WERI-Rb-1 (cell line): Measurements from ENCODE around the gene VWA5B1.

Experiments
- DNase-seq: peaks from one replicate; pipeline ENCODE4 v3.0.0-alpha.2; 2020
- H3K27ac ChIP-seq: fragments of 250-450 bp; sonication (Bioruptor Pico); 2 replicates; pipeline ENCODE4 v1.5.1; 2020; ENCODE audit warnings: mild to moderate bottlenecking, moderate library complexity
- H3K27me3 ChIP-seq: fragments of 250-450 bp; sonication (Bioruptor Pico); 2 replicates; pipeline ENCODE4 v1.5.1; 2021; ENCODE audit warnings: mild to moderate bottlenecking, low read depth, moderate library complexity; ENCODE audit not compliant: insufficient read depth, severe bottlenecking
- H3K36me3 ChIP-seq: fragments of 250-450 bp; sonication (Bioruptor Pico); 2 replicates; pipeline ENCODE4 v1.5.1; 2020; ENCODE audit warnings: mild to moderate bottlenecking, moderate library complexity
- H3K4me3 ChIP-seq: 2 replicates; pipeline ENCODE4 v1.5.1; 2011; ENCODE audit warnings: low read depth, mild to moderate bottlenecking, control low read depth, low read length
- H3K9me3 ChIP-seq: fragments of 250-450 bp; sonication (Bioruptor Pico); 2 replicates; pipeline ENCODE4 v1.5.1; 2021; ENCODE audit warnings: mild to moderate bottlenecking, moderate library complexity; ENCODE audit not compliant: severe bottlenecking
- CTCF ChIP-seq: IDR thresholded peaks from 2 replicates; pipeline ENCODE4 v1.5.1; 2011; ENCODE audit warnings: low read depth, mild to moderate bottlenecking, control low read depth, inconsistent platforms, low read length

The VWA5B1 gene

DNA sequence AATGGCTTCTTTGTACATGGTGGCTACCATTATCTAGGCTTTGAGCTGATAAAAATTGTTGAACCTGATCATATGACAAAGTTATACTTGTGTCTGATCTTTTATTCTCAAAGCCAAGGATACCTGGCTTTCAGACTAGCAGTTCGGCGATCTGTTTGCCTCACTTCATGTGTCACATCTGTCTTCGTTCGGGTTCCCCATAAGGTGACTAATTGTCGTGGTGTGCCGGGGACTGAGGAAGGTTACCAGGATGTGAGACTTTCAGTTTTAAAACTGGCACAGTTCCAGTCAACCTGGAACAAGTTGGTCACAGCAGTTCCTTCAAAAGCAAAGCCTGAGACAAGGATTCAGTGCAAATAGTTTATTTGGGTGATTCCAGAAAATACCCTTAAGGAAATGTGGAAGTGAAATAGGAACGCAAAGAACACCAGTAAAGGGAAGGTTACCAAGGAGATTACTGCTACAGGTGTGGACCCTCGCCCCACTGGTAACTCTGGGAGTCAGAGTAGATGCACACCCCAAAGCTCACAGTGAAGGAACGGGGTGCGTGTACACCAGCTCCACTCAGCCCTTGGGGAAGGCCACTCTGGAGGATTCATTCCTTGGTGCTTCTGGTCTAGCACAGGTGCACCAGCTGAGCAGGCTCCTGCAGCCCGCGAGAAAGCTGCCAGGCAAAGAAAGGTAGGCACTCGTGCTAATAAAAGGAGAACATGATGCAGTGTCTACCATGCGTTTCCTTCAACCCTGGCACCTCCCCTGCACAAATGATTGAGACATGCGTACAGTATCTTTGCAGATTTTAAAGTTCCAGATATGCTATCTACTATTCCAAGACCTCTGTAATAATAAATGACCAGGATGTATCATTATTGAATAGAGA is 69.0 kb downstream of the VWA5B1 start:
- Histone ChIP-seq H3K27me3 (no peaks in the 10 kb centered on the region), H3K27ac (no peak overlapping the region), H3K4me3 (no peak overlapping the region), H3K36me3 (no peaks in the 10 kb centered on the region), H3K9me3 (no peaks in the 10 kb centered on the region)
- no peak for DNase-seq
- TF ChIP-seq CTCF = no peak

GRCh38 chr1:20361401-20361800 is 70.7 kb downstream of the VWA5B1 start:
- H3K27me3 ChIP-seq = peaks cover 13% of the 10 kb centered on the region
- H3K27ac ChIP-seq = no peak overlapping the region
- H3K9me3 ChIP-seq = no peaks in the 10 kb centered on the region
- no peak for TF ChIP-seq CTCF
- no peak overlapping the region for H3K4me3 ChIP-seq
- no peaks in the 10 kb centered on the region for H3K36me3 ChIP-seq
- DNase-seq = no peak

DNA sequence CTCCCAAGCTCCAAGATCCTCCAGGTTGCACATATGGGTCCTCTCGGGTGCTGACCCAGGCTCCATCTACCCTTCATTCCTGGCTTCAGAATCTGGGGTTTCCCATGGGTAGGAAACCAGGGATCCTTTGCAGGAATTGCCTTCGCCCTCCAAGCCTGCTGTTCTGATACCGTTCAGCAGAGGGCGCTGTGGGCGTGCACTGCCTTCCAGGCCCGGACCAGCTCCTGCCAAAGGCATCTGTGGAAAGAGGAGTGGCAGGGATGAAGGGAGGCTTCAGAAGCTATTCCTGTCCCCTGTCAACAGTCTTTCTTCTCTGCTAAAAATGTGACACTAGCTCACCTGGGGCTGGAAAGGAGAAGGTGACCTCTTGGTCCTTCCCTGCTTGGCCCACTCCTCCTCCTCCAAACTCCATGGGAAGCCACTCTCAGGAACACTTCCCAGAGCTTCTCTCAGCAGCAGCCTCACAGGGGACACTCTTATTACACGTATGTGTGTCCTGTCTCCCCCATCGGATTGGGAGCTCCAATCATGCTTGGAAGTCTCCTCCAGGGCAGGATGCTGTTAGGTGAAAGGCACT is 71.2 kb downstream of the VWA5B1 start:
- peak; percentile 95 for TF ChIP-seq CTCF
- H3K4me3 ChIP-seq = no peak overlapping the region
- peaks cover 13% of the 10 kb centered on the region for H3K27me3 ChIP-seq
- no peaks in the 10 kb centered on the region for H3K36me3 ChIP-seq
- no peaks in the 10 kb centered on the region for H3K9me3 ChIP-seq
- no peak overlapping the region for H3K27ac ChIP-seq
- DNase-seq = peak; percentile 78

DNA sequence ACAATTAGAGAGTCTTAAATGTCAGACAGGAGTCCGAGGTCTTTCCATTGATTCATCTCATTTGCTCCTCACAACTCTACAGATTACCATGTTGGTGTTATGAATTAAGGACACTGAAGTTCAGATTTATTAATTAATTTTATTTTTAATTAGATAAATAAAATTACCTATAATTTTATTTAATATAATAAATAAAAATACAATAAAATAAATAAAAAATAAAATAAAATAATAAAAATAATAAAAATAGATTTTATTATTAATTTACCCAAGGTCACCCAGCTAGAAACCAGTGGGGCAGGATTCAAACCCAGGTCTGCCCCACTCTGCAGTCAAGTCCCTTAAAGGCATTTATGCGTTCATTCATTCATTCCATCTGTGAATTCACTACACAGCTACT is 72.2 kb downstream of the VWA5B1 start:
- DNase-seq = no peak
- Histone ChIP-seq H3K9me3 (no peaks in the 10 kb centered on the region), H3K4me3 (no peak overlapping the region), H3K36me3 (no peaks in the 10 kb centered on the region), H3K27me3 (peaks cover 21% of the 10 kb centered on the region), H3K27ac (no peak overlapping the region)
- no peak for TF ChIP-seq CTCF

GRCh38 chr1:20365421-20366055 is 74.9 kb downstream of the VWA5B1 start:
- peaks cover 22% of the 10 kb centered on the region for H3K27me3 ChIP-seq
- H3K9me3 ChIP-seq = no peaks in the 10 kb centered on the region
- H3K36me3 ChIP-seq = no peaks in the 10 kb centered on the region
- no peak for TF ChIP-seq CTCF
- H3K4me3 ChIP-seq = peak overlapping the region; percentile 57
- H3K27ac ChIP-seq = no peak overlapping the region
- DNase-seq = no peak
